ENCODE measurements around the gene KDM4B. TPM values are rescaled to one million over a fixed set of nuclear protein-coding genes. Genes with fewer than 3 reads are reported as not detected.

The KDM4B gene
- total and polyA plus RNA-seq, 2 of the 8 experiments (the other 6 are each of a cell fraction or from before 2014, with no cell fraction given), result 12.0 to 31.9 TPM

GRCh38 chr19:5048091-5048726 lies 79.3 kb downstream of the KDM4B start (continued):
- TF ChIP-seq POU5F1 (IDR thresholded peaks at IDR 0.05; ENCODE audit: low read depth, low read length), result no peak
- no peak for TF ChIP-seq CBX5 (IDR thresholded peaks at IDR 0.05; ENCODE audit: low read depth, low read length)
- TF ChIP-seq EP300 (IDR thresholded peaks at IDR 0.05; ENCODE audit: borderline replicate concordance in 1 of 2, low read depth in 2 of 2, low read length in 2 of 2), result no peak
- TF ChIP-seq ZNF274 (IDR thresholded peaks at IDR 0.05; ENCODE audit: borderline replicate concordance, extremely low read depth, low read length), result no peak
- TF ChIP-seq TAF1 (IDR thresholded peaks at IDR 0.05; ENCODE audit: low read depth, low read length), result no peak
- no peak for TF ChIP-seq HDAC6 (IDR thresholded peaks at IDR 0.05; ENCODE audit: low read depth, low read length)
- TF ChIP-seq TAF7 (optimal IDR thresholded peaks at IDR 0.05; ENCODE audit: borderline replicate concordance, low read depth, low read length), result no peak
- TF ChIP-seq SIRT6 (IDR thresholded peaks at IDR 0.05; ENCODE audit: low read length), result no peak
- TF ChIP-seq, protein P1, sequence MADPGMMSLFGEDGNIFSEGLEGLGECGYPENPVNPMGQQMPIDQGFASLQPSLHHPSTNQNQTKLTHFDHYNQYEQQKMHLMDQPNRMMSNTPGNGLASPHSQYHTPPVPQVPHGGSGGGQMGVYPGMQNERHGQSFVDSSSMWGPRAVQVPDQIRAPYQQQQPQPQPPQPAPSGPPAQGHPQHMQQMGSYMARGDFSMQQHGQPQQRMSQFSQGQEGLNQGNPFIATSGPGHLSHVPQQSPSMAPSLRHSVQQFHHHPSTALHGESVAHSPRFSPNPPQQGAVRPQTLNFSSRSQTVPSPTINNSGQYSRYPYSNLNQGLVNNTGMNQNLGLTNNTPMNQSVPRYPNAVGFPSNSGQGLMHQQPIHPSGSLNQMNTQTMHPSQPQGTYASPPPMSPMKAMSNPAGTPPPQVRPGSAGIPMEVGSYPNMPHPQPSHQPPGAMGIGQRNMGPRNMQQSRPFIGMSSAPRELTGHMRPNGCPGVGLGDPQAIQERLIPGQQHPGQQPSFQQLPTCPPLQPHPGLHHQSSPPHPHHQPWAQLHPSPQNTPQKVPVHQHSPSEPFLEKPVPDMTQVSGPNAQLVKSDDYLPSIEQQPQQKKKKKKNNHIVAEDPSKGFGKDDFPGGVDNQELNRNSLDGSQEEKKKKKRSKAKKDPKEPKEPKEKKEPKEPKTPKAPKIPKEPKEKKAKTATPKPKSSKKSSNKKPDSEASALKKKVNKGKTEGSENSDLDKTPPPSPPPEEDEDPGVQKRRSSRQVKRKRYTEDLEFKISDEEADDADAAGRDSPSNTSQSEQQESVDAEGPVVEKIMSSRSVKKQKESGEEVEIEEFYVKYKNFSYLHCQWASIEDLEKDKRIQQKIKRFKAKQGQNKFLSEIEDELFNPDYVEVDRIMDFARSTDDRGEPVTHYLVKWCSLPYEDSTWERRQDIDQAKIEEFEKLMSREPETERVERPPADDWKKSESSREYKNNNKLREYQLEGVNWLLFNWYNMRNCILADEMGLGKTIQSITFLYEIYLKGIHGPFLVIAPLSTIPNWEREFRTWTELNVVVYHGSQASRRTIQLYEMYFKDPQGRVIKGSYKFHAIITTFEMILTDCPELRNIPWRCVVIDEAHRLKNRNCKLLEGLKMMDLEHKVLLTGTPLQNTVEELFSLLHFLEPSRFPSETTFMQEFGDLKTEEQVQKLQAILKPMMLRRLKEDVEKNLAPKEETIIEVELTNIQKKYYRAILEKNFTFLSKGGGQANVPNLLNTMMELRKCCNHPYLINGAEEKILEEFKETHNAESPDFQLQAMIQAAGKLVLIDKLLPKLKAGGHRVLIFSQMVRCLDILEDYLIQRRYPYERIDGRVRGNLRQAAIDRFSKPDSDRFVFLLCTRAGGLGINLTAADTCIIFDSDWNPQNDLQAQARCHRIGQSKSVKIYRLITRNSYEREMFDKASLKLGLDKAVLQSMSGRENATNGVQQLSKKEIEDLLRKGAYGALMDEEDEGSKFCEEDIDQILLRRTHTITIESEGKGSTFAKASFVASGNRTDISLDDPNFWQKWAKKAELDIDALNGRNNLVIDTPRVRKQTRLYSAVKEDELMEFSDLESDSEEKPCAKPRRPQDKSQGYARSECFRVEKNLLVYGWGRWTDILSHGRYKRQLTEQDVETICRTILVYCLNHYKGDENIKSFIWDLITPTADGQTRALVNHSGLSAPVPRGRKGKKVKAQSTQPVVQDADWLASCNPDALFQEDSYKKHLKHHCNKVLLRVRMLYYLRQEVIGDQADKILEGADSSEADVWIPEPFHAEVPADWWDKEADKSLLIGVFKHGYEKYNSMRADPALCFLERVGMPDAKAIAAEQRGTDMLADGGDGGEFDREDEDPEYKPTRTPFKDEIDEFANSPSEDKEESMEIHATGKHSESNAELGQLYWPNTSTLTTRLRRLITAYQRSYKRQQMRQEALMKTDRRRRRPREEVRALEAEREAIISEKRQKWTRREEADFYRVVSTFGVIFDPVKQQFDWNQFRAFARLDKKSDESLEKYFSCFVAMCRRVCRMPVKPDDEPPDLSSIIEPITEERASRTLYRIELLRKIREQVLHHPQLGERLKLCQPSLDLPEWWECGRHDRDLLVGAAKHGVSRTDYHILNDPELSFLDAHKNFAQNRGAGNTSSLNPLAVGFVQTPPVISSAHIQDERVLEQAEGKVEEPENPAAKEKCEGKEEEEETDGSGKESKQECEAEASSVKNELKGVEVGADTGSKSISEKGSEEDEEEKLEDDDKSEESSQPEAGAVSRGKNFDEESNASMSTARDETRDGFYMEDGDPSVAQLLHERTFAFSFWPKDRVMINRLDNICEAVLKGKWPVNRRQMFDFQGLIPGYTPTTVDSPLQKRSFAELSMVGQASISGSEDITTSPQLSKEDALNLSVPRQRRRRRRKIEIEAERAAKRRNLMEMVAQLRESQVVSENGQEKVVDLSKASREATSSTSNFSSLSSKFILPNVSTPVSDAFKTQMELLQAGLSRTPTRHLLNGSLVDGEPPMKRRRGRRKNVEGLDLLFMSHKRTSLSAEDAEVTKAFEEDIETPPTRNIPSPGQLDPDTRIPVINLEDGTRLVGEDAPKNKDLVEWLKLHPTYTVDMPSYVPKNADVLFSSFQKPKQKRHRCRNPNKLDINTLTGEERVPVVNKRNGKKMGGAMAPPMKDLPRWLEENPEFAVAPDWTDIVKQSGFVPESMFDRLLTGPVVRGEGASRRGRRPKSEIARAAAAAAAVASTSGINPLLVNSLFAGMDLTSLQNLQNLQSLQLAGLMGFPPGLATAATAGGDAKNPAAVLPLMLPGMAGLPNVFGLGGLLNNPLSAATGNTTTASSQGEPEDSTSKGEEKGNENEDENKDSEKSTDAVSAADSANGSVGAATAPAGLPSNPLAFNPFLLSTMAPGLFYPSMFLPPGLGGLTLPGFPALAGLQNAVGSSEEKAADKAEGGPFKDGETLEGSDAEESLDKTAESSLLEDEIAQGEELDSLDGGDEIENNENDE (IDR thresholded peaks at IDR 0.05; ENCODE audit: insufficient replicate concordance, low read length), result no peak
- TF ChIP-seq EZH2 (IDR thresholded peaks at IDR 0.05; ENCODE audit: low read depth, low read length, severe bottlenecking), result no peak
